BLaER1 (cell line): Measurements from ENCODE around the gene KRT79.
A peak's percentile ranks its signal among the peaks of the same experiment; 100 is the strongest.
"Not testable (repeated sequence)": the region's sequence is repeated elsewhere in the genome, so short reads cannot be mapped to it uniquely, and the experiment has no call there.

Source experiments
- H3K27ac ChIP-seq: shearing (Covaris generic); formaldehyde crosslinking; 2 replicates; pipeline ENCODE4 v1.8.1; 2022
- H3K27me3 ChIP-seq: shearing (Covaris generic); formaldehyde crosslinking; 2 replicates; pipeline ENCODE4 v1.8.1; 2022
- H3K36me3 ChIP-seq: shearing (Covaris generic); formaldehyde crosslinking; 2 replicates; pipeline ENCODE4 v1.8.1; 2022
- H3K4me1 ChIP-seq: shearing (Covaris generic); formaldehyde crosslinking; 2 replicates; pipeline ENCODE4 v1.8.1; 2022
- H3K4me2 ChIP-seq: shearing (Covaris generic); formaldehyde crosslinking; 2 replicates; pipeline ENCODE4 v1.8.1; 2022
- H3K4me3 ChIP-seq: shearing (Covaris generic); formaldehyde crosslinking; 2 replicates; pipeline ENCODE4 v1.8.1; 2022
- H3K9ac ChIP-seq: shearing (Covaris generic); formaldehyde crosslinking; 2 replicates; pipeline ENCODE4 v1.8.1; 2022
- H3K9me3 ChIP-seq: shearing (Covaris generic); formaldehyde crosslinking; 2 replicates; pipeline ENCODE4 v1.8.1; 2022
- H4K20me1 ChIP-seq: shearing (Covaris generic); formaldehyde crosslinking; 2 replicates; pipeline ENCODE4 v1.8.1; 2022
- Cebpa-rat ChIP-seq: shearing (Covaris generic); IDR thresholded peaks from 2 replicates; pipeline ENCODE4 v1.8.1; 2022

KRT79 gene

GRCh38 chr12:52833922-52834726 lies at the start of gene KRT79:
Gene KRT79 (minus strand): TSS chr12:52834311. CDS start chr12:52834260, 51 bp downstream.
- TF ChIP-seq Cebpa-rat = no peak
- Histone ChIP-seq H3K27me3 (no peaks in the 10 kb centered on the region), H3K9me3 (no peaks in the 10 kb centered on the region), H3K36me3 (no peaks in the 10 kb centered on the region), H3K4me3 (no peak within 1 kb of the TSS), H3K4me1 (peaks cover 5% of the 10 kb centered on the region; the same call in 1 of the 2 replicates), H3K27ac (no peak within 1 kb of the TSS), H3K9ac (no peak within 1 kb of the TSS), H3K4me2 (no peak within 1 kb of the TSS), H4K20me1 (no peaks in the 10 kb centered on the region)

GRCh38 chr12:52880499-52880898 lies 46.4 kb upstream of the KRT79 start:
- peak overlapping the region; percentile 76 for H3K4me2 ChIP-seq
- H3K36me3 ChIP-seq, H3K27me3 ChIP-seq, H4K20me1 ChIP-seq, H3K9ac ChIP-seq, H3K27ac ChIP-seq, H3K9me3 ChIP-seq, H3K4me3 ChIP-seq: not testable (repeated sequence)
- peaks cover 31% of the 10 kb centered on the region for H3K4me1 ChIP-seq

- Histone ChIP-seq H3K27ac (no peak overlapping the region; the same call in 1 of the 2 replicates), H3K36me3 (no peaks in the 10 kb centered on the region), H3K4me3 (peak overlapping the region; percentile 48; the same call in 1 of the 2 replicates), H4K20me1 (no peaks in the 10 kb centered on the region), H3K9ac (peak overlapping the region; percentile 45; the same call in 1 of the 2 replicates), H3K4me1 (peaks cover 38% of the 10 kb centered on the region), H3K27me3 (no peaks in the 10 kb centered on the region), H3K4me2 (peak overlapping the region; percentile 76), H3K9me3 (no peaks in the 10 kb centered on the region)
- TF ChIP-seq Cebpa-rat = no peak
Observed at GRCh38 chr12:52879394-52880351, 45.6 kb upstream of the KRT79 start.

GRCh38 chr12:52878507-52879393 lies 44.6 kb upstream of the KRT79 start:
- no peak overlapping the region for H3K4me3 ChIP-seq
- H4K20me1 ChIP-seq = no peaks in the 10 kb centered on the region
- H3K36me3 ChIP-seq = no peaks in the 10 kb centered on the region
- no peak for TF ChIP-seq Cebpa-rat
- H3K9me3 ChIP-seq = no peaks in the 10 kb centered on the region
- no peak overlapping the region; the same call in 1 of the 2 replicates for H3K27ac ChIP-seq
- H3K4me1 ChIP-seq = peaks cover 43% of the 10 kb centered on the region
- H3K4me2 ChIP-seq = peak overlapping the region; percentile 76
- no peaks in the 10 kb centered on the region for H3K27me3 ChIP-seq
- peak overlapping the region; percentile 45; the same call in 1 of the 2 replicates for H3K9ac ChIP-seq

- TF ChIP-seq Cebpa-rat = no peak
- Histone ChIP-seq H3K9ac (no peak overlapping the region), H4K20me1 (no peaks in the 10 kb centered on the region), H3K27ac (no peak overlapping the region), H3K36me3 (no peaks in the 10 kb centered on the region), H3K27me3 (no peaks in the 10 kb centered on the region), H3K4me3 (no peak overlapping the region), H3K4me2 (no peak overlapping the region), H3K4me1 (peaks cover 47% of the 10 kb centered on the region), H3K9me3 (no peaks in the 10 kb centered on the region)
Observed at GRCh38 chr12:52877242-52877641, 43.1 kb upstream of the KRT79 start.

GRCh38 chr12:52876372-52876771 lies 42.3 kb upstream of the KRT79 start:
- Histone ChIP-seq H3K36me3 (no peaks in the 10 kb centered on the region), H3K27ac (no peak overlapping the region), H4K20me1 (no peaks in the 10 kb centered on the region), H3K4me1 (peaks cover 50% of the 10 kb centered on the region), H3K9me3 (no peaks in the 10 kb centered on the region), H3K4me3 (no peak overlapping the region), H3K9ac (no peak overlapping the region), H3K27me3 (no peaks in the 10 kb centered on the region), H3K4me2 (no peak overlapping the region)
- no peak for TF ChIP-seq Cebpa-rat

- H3K27me3 ChIP-seq = no peaks in the 10 kb centered on the region
- peak overlapping the region; percentile 64 for H3K4me3 ChIP-seq
- peak overlapping the region; percentile 59 for H3K9ac ChIP-seq
- peak overlapping the region; percentile 44 for H3K27ac ChIP-seq
- no peaks in the 10 kb centered on the region for H3K36me3 ChIP-seq
- H3K9me3 ChIP-seq = no peaks in the 10 kb centered on the region
- TF ChIP-seq Cebpa-rat = no peak
- peaks cover 55% of the 10 kb centered on the region for H3K4me1 ChIP-seq
- no peaks in the 10 kb centered on the region for H4K20me1 ChIP-seq
- H3K4me2 ChIP-seq = peak overlapping the region; percentile 95
Observed at GRCh38 chr12:52874573-52875435, 40.7 kb upstream of the KRT79 start.

GRCh38 chr12:52873832-52874572 lies 39.9 kb upstream of the KRT79 start:
- Histone ChIP-seq H3K36me3 (no peaks in the 10 kb centered on the region), H3K27ac (peak overlapping the region; percentile 44), H3K4me1 (peaks cover 51% of the 10 kb centered on the region), H3K4me2 (peak overlapping the region; percentile 95), H3K9me3 (no peaks in the 10 kb centered on the region), H3K9ac (peak overlapping the region; percentile 59), H3K27me3 (no peaks in the 10 kb centered on the region), H3K4me3 (peak overlapping the region; percentile 64), H4K20me1 (no peaks in the 10 kb centered on the region)
- no peak for TF ChIP-seq Cebpa-rat
